GM13976 (cell line): Measurements from ENCODE around the gene ZNF76.

Source experiments
- DNase-seq: peaks from one replicate; pipeline ENCODE4 v3.0.0; 2012; ENCODE audit warnings: low spot score
- CTCF ChIP-seq: IDR thresholded peaks from 2 replicates; pipeline ENCODE4 v1.5.1; 2012; ENCODE audit warnings: borderline replicate concordance, mild to moderate bottlenecking; ENCODE audit not compliant: insufficient read depth; ENCODE audit errors: extremely low read depth, missing control alignments, control extremely low read depth
- in situ Hi-C: fragments of 300-500 bp; cut with MboI; formaldehyde crosslinking; loops from one replicate; pipeline ENCODE4 v1.12.0; 2022; ENCODE audit warnings: low sequenced_read_pairs, mixed read lengths, inconsistent platforms; ENCODE audit not compliant: unreplicated experiment

ZNF76 gene

GRCh38 chr6:35234901-35235300, 24.6 kb upstream of the ZNF76 start:
- no peak for TF ChIP-seq CTCF
- in situ Hi-C loops, result no loop called here
- no peak for DNase-seq

GRCh38 chr6:35236223-35236622, 23.3 kb upstream of the ZNF76 start:
- TF ChIP-seq CTCF, result no peak
- no peak for DNase-seq
- in situ Hi-C loops, result no loop called here

GRCh38 chr6:35237476-35237875, 22.1 kb upstream of the ZNF76 start:
- DNase-seq, result no peak
- TF ChIP-seq CTCF, result no peak
- in situ Hi-C loops, result no loop called here

- in situ Hi-C loops, result no loop called here
- DNase-seq, result no peak
- no peak for TF ChIP-seq CTCF
Measured at GRCh38 chr6:35238843-35239289, 20.7 kb upstream of the ZNF76 start.

GRCh38 chr6:35239581-35239980, 20.0 kb upstream of the ZNF76 start:
- TF ChIP-seq CTCF, result no peak
- in situ Hi-C loops, result no loop called here
- no peak for DNase-seq

- TF ChIP-seq CTCF, result peak; percentile 99
- peak; percentile 86 for DNase-seq
- in situ Hi-C loops, result no loop called here
Measured at GRCh38 chr6:35240838-35241801, 18.4 kb upstream of the ZNF76 start.

GRCh38 chr6:35242486-35242885, 17.0 kb upstream of the ZNF76 start:
- in situ Hi-C loops, result no loop called here
- TF ChIP-seq CTCF, result no peak
- DNase-seq, result no peak
